ENCODE data around the gene RAPGEF2.

GRCh38 chr4:159195361-159195769 is 92.5 kb downstream of the RAPGEF2 start:
- TF ChIP-seq JUND (IDR thresholded peaks at IDR 0.05; ENCODE audit: low read length) (no peak), EP300 (IDR thresholded peaks at IDR 0.05; ENCODE audit: borderline replicate concordance in 1 of 2, low read depth in 2 of 2, low read length in 2 of 2) (no peak), TBP (IDR thresholded peaks at IDR 0.05; ENCODE audit: low read depth, low read length) (no peak), POLR2A (IDR thresholded peaks at IDR 0.05; ENCODE audit: control extremely low read depth in 1 of 2, low read depth in 2 of 2, low read length in 2 of 2) (no peak), RFX5 (IDR thresholded peaks at IDR 0.05; ENCODE audit: borderline replicate concordance, low read depth, low read length) (no peak), MAX (IDR thresholded peaks at IDR 0.05) (no peak), EZH2 (IDR thresholded peaks at IDR 0.05; ENCODE audit: low read depth, low read length, severe bottlenecking) (no peak), CREB1 (IDR thresholded peaks at IDR 0.05) (no peak), ATF3 (IDR thresholded peaks at IDR 0.05; ENCODE audit: insufficient read depth, low read depth, low read length) (no peak), ZNF274 (IDR thresholded peaks at IDR 0.05; ENCODE audit: borderline replicate concordance, extremely low read depth, low read length) (no peak), USF2 (IDR thresholded peaks at IDR 0.05; ENCODE audit: low read length) (no peak), GABPA (IDR thresholded peaks at IDR 0.05; ENCODE audit: borderline replicate concordance, insufficient read depth, low read length) (no peak), CTCF (IDR thresholded peaks at IDR 0.05; ENCODE audit: control extremely low read depth in 1 of 3, insufficient read depth in 1 of 3, low read depth in 1 of 3, low read length in 3 of 3) (no peak)

Measured in H1 (cell line).